Cardiac fibroblast (primary cell): ENCODE data around the gene DDI1.
"Not testable (repeated sequence)": the region's sequence is repeated elsewhere in the genome, so short reads cannot be mapped to it uniquely, and the experiment has no call there.

ENCODE experiments used
- DNase-seq, 2 donors: peaks; one replicate each; pipeline versions ENCODE4 v3.0.0 to v3.0.0-alpha.2; 2010; ENCODE audit warnings: low read depth in 2 of 2
- H3K4me3 ChIP-seq, 2 donors: replicated peaks in 1 of 2; 1 replicate in 1 of 2; 2 replicates in 1 of 2; pipeline ENCODE4 v1.5.1; 2011; ENCODE audit warnings: low read depth in 2 of 2, low read length in 2 of 2, mild to moderate bottlenecking in 2 of 2, moderate library complexity in 1 of 2
- CTCF ChIP-seq: IDR thresholded peaks from one replicate; pipeline ENCODE4 v1.5.1; 2011; ENCODE audit warnings: low read depth, mild to moderate bottlenecking, low read length, inconsistent platforms

Gene DDI1

GRCh38 chr11:104033134-104033533, 3.3 kb upstream of the DDI1 start:
- no peak for TF ChIP-seq CTCF
- H3K4me3 ChIP-seq = no peak overlapping the region
- DNase-seq = peak; percentile 67 to 90

GRCh38 chr11:104033561-104033960, 2.9 kb upstream of the DDI1 start:
- no peak overlapping the region for H3K4me3 ChIP-seq
- TF ChIP-seq CTCF = no peak
- peak in 1 of 2 donors; percentile 73 for DNase-seq

- no peak for TF ChIP-seq CTCF
- DNase-seq = no peak
Measured at GRCh38 chr11:104036995-104037394, 555 bp downstream of the DDI1 start.

GRCh38 chr11:104041792-104042191, 5.4 kb downstream of the DDI1 start:
- no peak for TF ChIP-seq CTCF
- no peak for DNase-seq
- no peak overlapping the region for H3K4me3 ChIP-seq

More at GRCh38 chr11:104036995-104037394, 555 bp downstream of the DDI1 start:
- no peak overlapping the region for H3K4me3 ChIP-seq

GRCh38 chr11:104043142-104043541, 6.7 kb downstream of the DDI1 start:
- H3K4me3 ChIP-seq = no peak overlapping the region
- TF ChIP-seq CTCF = no peak
- no peak for DNase-seq

- H3K4me3 ChIP-seq = no peak overlapping the region
- no peak for TF ChIP-seq CTCF
- DNase-seq = peak in 1 of 2 donors; percentile 64
Measured at GRCh38 chr11:104043678-104044239, 7.3 kb downstream of the DDI1 start.

GRCh38 chr11:104046331-104046730, 9.9 kb downstream of the DDI1 start:
- TF ChIP-seq CTCF = no peak
- no peak for DNase-seq
- H3K4me3 ChIP-seq = no peak overlapping the region

GRCh38 chr11:104046858-104047257, 10.4 kb downstream of the DDI1 start:
- not testable (repeated sequence) for DNase-seq, H3K4me3 ChIP-seq
